ENCODE data around the gene BRI3. TPM values are rescaled to one million over a fixed set of nuclear protein-coding genes. Genes with fewer than 3 reads are reported as not detected.

BRI3 gene
- total and polyA plus RNA-seq, 2 of the 8 experiments (the other 6 are each of a cell fraction or from before 2014, with no cell fraction given), result 77.5 to 93.4 TPM

GRCh38 chr7:98251601-98252424 lies 29.7 kb upstream of the BRI3 start, which contains the start of gene TECPR1 (continued):
- no peak for TF ChIP-seq CHD7 (IDR thresholded peaks at IDR 0.05; ENCODE audit: insufficient replicate concordance, low read length)
- no peak for TF ChIP-seq CHD1 (IDR thresholded peaks at IDR 0.05; ENCODE audit: low read depth, low read length)
- peak; percentile 82 for TF ChIP-seq CREB1 (IDR thresholded peaks at IDR 0.05)
- no peak for TF ChIP-seq NRF1 (IDR thresholded peaks at IDR 0.05; ENCODE audit: low read depth, low read length)
- TF ChIP-seq YY1 (IDR thresholded peaks at IDR 0.05; ENCODE audit: low read depth, low read length), result no peak
- peak; percentile 52 to 84; a peak in 3 of 4 replicates for TF ChIP-seq SIN3A (conservative IDR thresholded peaks at IDR 0.05 in 1 of 2, IDR thresholded peaks at IDR 0.05 in 1 of 2; ENCODE audit: low read depth in 1 of 2, low read length in 2 of 2)
- TF ChIP-seq GABPA (IDR thresholded peaks at IDR 0.05; ENCODE audit: borderline replicate concordance, insufficient read depth, low read length), result peak; percentile 92
- no peak for TF ChIP-seq MAFK (IDR thresholded peaks at IDR 0.05; ENCODE audit: low read depth, low read length)
- TF ChIP-seq BRCA1 (IDR thresholded peaks at IDR 0.05; ENCODE audit: low read depth, low read length), result peak; percentile 52
- TF ChIP-seq GTF2F1 (IDR thresholded peaks at IDR 0.05; ENCODE audit: borderline replicate concordance, low read depth, low read length), result no peak
- no peak for TF ChIP-seq SIX5 (IDR thresholded peaks at IDR 0.05; ENCODE audit: low read depth, low read length)
